Suprapubic skin (tissue), 4 donors: ENCODE data around the gene DUOXA2. TPM values are rescaled to one million over a fixed set of nuclear protein-coding genes. Genes with fewer than 3 reads are reported as not detected.
A peak's percentile ranks its signal among the peaks of the same experiment; 100 is the strongest.
"Not testable (repeated sequence)": the region's sequence is repeated elsewhere in the genome, so short reads cannot be mapped to it uniquely, and the experiment has no call there.

Experiments used
- DNase-seq, 2 donors: peaks; one replicate each; pipeline ENCODE4 v3.0.0-alpha.2; 2019; ENCODE audit warnings: low spot score in 2 of 2
- H3K27ac ChIP-seq: fragments of 200-600 bp; sonication (generic); one replicate; pipeline ENCODE4 v1.5.1; 2019
- H3K27me3 ChIP-seq: fragments of 200-600 bp; sonication (generic); one replicate; pipeline ENCODE4 v1.5.1; 2019
- H3K36me3 ChIP-seq: fragments of 200-600 bp; sonication (generic); one replicate; pipeline ENCODE4 v1.5.1; 2019
- H3K4me1 ChIP-seq: fragments of 200-600 bp; sonication (generic); one replicate; pipeline ENCODE4 v1.5.1; 2019
- H3K4me3 ChIP-seq: fragments of 200-600 bp; sonication (generic); one replicate; pipeline ENCODE4 v1.5.1; 2019; ENCODE audit warnings: mild to moderate bottlenecking
- H3K9me3 ChIP-seq: fragments of 200-600 bp; sonication (generic); one replicate; pipeline ENCODE4 v1.5.1; 2019
- CTCF ChIP-seq, 2 donors: fragments of 200-600 bp in 1 of 2; fragments of 450-650 bp in 1 of 2; sonication (generic) in 1 of 2; IDR thresholded peaks; one replicate each; pipeline ENCODE4 v1.5.1; 2016 to 2019; ENCODE audit warnings: antibody characterized with exemption in 2 of 2, mild to moderate bottlenecking in 1 of 2, moderate library complexity in 1 of 2
- EP300 ChIP-seq: sonication (generic); formaldehyde crosslinking; IDR thresholded peaks from one replicate; pipeline ENCODE4 v1.6.1; 2017; ENCODE audit warnings: antibody characterized with exemption
- POLR2A ChIP-seq, 2 donors: fragments of 450-650 bp; IDR thresholded peaks; one replicate each; pipeline ENCODE4 v1.6.1; 2017; ENCODE audit warnings: antibody characterized with exemption in 2 of 2, mild to moderate bottlenecking in 2 of 2, moderate library complexity in 2 of 2
- POLR2AphosphoS5 ChIP-seq, 3 donors: sonication (generic); formaldehyde crosslinking; IDR thresholded peaks; one replicate each; pipeline ENCODE4 v1.6.1; 2017; ENCODE audit warnings: antibody characterized with exemption in 3 of 3
- WGBS: methylation state at CpG from one replicate; pipeline ENCODE4 v1.1.5; 2018; 5-methylcytosine and 5-hydroxymethylcytosine counted together
- total RNA-seq, 4 donors: library from RNA; depleted of rRNA; stranded (reverse); fragments of >200 nt; gene quantifications; one replicate each; pipeline ENCODE4 v1.1.0, GENCODE V29; 2016

The DUOXA2 gene
- total RNA-seq, 4 donors from 2014 or later: not detected

DNA sequence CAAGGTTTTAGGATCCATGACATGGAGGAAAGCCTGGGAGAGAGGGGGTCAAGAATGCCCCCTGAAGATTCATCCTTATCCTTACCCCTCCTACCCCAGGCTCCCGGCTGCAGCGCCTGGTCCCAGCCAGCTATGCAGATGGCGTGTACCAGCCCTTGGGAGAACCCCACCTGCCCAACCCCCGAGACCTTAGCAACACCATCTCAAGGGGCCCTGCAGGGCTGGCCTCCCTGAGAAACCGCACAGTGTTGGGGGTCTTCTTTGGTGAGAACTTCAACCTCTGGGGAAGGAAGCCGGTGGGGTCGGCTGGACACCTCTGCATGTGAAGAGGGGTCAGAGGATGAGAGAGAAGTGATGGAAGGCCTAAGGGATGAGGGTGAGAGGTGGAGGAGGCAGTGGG lies 19.9 kb downstream of the DUOXA2 start:
- no peaks in the 10 kb centered on the region for H3K9me3 ChIP-seq
- peaks cover 26% of the 10 kb centered on the region for H3K27me3 ChIP-seq
- no peak overlapping the region for H3K4me3 ChIP-seq
- no peak for DNase-seq
- H3K36me3 ChIP-seq: peaks cover 11% of the 10 kb centered on the region
- no peak overlapping the region for H3K27ac ChIP-seq
- WGBS: 99% methylated on average over 7 of the region's 7 CpGs
- peaks cover 41% of the 10 kb centered on the region for H3K4me1 ChIP-seq
- TF ChIP-seq EP300 (no peak), CTCF (IDR thresholded peaks at IDR 0.05) (no peak), POLR2AphosphoS5 (IDR thresholded peaks at IDR 0.05) (no peak), POLR2A (IDR thresholded peaks at IDR 0.05) (no peak)

- H3K27ac ChIP-seq: no peak overlapping the region
- H3K4me3 ChIP-seq: peak overlapping the region; percentile 26
- WGBS: 28% methylated on average over 27 of the region's 57 CpGs
- H3K9me3 ChIP-seq: no peaks in the 10 kb centered on the region
- no peak for TF ChIP-seq POLR2A (IDR thresholded peaks at IDR 0.05)
- no peak for TF ChIP-seq EP300
- no peak for TF ChIP-seq POLR2AphosphoS5 (IDR thresholded peaks at IDR 0.05)
- H3K36me3 ChIP-seq: peaks cover 20% of the 10 kb centered on the region
- H3K27me3 ChIP-seq: peaks cover 18% of the 10 kb centered on the region
- peaks cover 33% of the 10 kb centered on the region for H3K4me1 ChIP-seq
- no peak for DNase-seq
These were observed 20.8 kb downstream of the DUOXA2 start for GRCh38 chr15:45134682-45135604.

GRCh38 chr15:45135705-45136377 lies 21.7 kb downstream of the DUOXA2 start:
- H3K9me3 ChIP-seq, DNase-seq, H3K4me3 ChIP-seq, H3K27ac ChIP-seq: not testable (repeated sequence)
- WGBS: 66% methylated on average over 7 of the region's 37 CpGs
- H3K4me1 ChIP-seq: peaks cover 24% of the 10 kb centered on the region
- H3K27me3 ChIP-seq: peaks cover 18% of the 10 kb centered on the region
- peaks cover 23% of the 10 kb centered on the region for H3K36me3 ChIP-seq

DNA sequence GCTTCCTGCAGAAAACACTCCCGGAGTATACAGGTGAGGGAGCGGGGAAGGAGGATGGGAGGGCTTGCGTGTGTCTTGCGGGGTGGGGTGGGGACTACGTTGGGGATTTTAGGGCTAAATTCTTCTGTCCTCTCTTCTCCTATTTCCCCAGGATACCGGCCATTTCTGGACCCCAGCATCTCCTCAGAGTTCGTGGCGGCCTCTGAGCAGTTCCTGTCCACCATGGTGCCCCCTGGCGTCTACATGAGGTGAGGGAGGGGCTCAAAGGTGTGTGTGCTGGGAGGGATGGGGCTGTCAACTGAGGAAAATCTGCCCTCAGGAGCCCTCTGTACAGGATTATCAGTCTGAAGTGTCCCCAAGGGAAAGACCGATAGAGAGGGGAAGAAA lies 22.2 kb downstream of the DUOXA2 start:
- 73% methylated on average over 10 of the region's 10 CpGs for WGBS
- Histone ChIP-seq H3K4me3 (no peak overlapping the region), H3K27me3 (peaks cover 18% of the 10 kb centered on the region), H3K9me3 (no peaks in the 10 kb centered on the region), H3K36me3 (peaks cover 29% of the 10 kb centered on the region), H3K4me1 (peaks cover 22% of the 10 kb centered on the region), H3K27ac (no peak overlapping the region)
- TF ChIP-seq CTCF (IDR thresholded peaks at IDR 0.05) (no peak), EP300 (no peak), POLR2A (IDR thresholded peaks at IDR 0.05) (no peak), POLR2AphosphoS5 (IDR thresholded peaks at IDR 0.05) (no peak)
- no peak for DNase-seq

GRCh38 chr15:45137703-45138102 lies 23.6 kb downstream of the DUOXA2 start:
- H3K36me3 ChIP-seq: peaks cover 35% of the 10 kb centered on the region
- no peak for DNase-seq
- 86% methylated on average over 8 of the region's 8 CpGs for WGBS
- no peak overlapping the region for H3K4me3 ChIP-seq
- no peak for TF ChIP-seq POLR2AphosphoS5 (IDR thresholded peaks at IDR 0.05)
- TF ChIP-seq POLR2A (IDR thresholded peaks at IDR 0.05): no peak
- TF ChIP-seq CTCF (IDR thresholded peaks at IDR 0.05): no peak
- no peak for TF ChIP-seq EP300
- H3K27me3 ChIP-seq: peaks cover 18% of the 10 kb centered on the region
- no peaks in the 10 kb centered on the region for H3K9me3 ChIP-seq
- peaks cover 22% of the 10 kb centered on the region for H3K4me1 ChIP-seq
- H3K27ac ChIP-seq: no peak overlapping the region
